Ramos (cell line): ENCODE results near the gene MR1.

Experiments
- in situ Hi-C: fragments of 300-500 bp; cut with MboI; formaldehyde crosslinking; loops from one replicate; pipeline ENCODE4 v1.14.3; 2022; ENCODE audit warnings: low sequenced_read_pairs; ENCODE audit not compliant: unreplicated experiment

Gene MR1

GRCh38 chr1:181061891-181062835 lies 28.4 kb downstream of the MR1 start:
- in situ Hi-C loops, result no loop called here

GRCh38 chr1:181062836-181063428 lies 29.1 kb downstream of the MR1 start:
- in situ Hi-C loops, result no loop called here

- in situ Hi-C loops, result no loop called here
Observed at GRCh38 chr1:181064011-181064623, 30.3 kb downstream of the MR1 start.

- in situ Hi-C loops, result no loop called here
Observed at GRCh38 chr1:181064702-181065101, 30.9 kb downstream of the MR1 start.

- in situ Hi-C loops, result no loop called here
Observed at GRCh38 chr1:181073638-181074037, 39.9 kb downstream of the MR1 start.

- in situ Hi-C loops, result no loop called here
Observed at GRCh38 chr1:181075766-181076350, 42.1 kb downstream of the MR1 start.

- in situ Hi-C loops, result no loop called here
Observed at GRCh38 chr1:181076852-181077251, 43.1 kb downstream of the MR1 start.

- in situ Hi-C loops, result no loop called here
Observed at GRCh38 chr1:181077576-181078242, 43.9 kb downstream of the MR1 start.

- in situ Hi-C loops, result no loop called here
Observed at GRCh38 chr1:181079382-181079781, 45.6 kb downstream of the MR1 start.

- in situ Hi-C loops, result no loop called here
Observed at GRCh38 chr1:181079920-181080319, 46.1 kb downstream of the MR1 start.

- in situ Hi-C loops, result no loop called here
Observed at GRCh38 chr1:181080556-181080955, 46.8 kb downstream of the MR1 start.

GRCh38 chr1:181081395-181081794 lies 47.6 kb downstream of the MR1 start:
- in situ Hi-C loops, result no loop called here

GRCh38 chr1:181083842-181084605 lies 50.2 kb downstream of the MR1 start:
- in situ Hi-C loops, result no loop called here

GRCh38 chr1:181084606-181084969 lies 50.8 kb downstream of the MR1 start:
- in situ Hi-C loops, result no loop called here

GRCh38 chr1:181086091-181086490 lies 52.3 kb downstream of the MR1 start:
- in situ Hi-C loops, result no loop called here

- in situ Hi-C loops, result no loop called here
Observed at GRCh38 chr1:181086926-181087325, 53.1 kb downstream of the MR1 start.

- in situ Hi-C loops, result no loop called here
Observed at GRCh38 chr1:181087400-181087901, 53.7 kb downstream of the MR1 start.

GRCh38 chr1:181088079-181089016 lies 54.6 kb downstream of the MR1 start, which contains the start of gene IER5:
Gene IER5 (plus strand): TSS chr1:181088700. CDS start chr1:181088903, 203 bp downstream.
- in situ Hi-C loops, result no loop called here
